HG03457 (cell line): ENCODE results near the gene TERC.
"Not testable (repeated sequence)": the region's sequence is repeated elsewhere in the genome, so short reads cannot be mapped to it uniquely, and the experiment has no call there.

Experiments
- ATAC-seq: cut with Tn5 transposase; IDR thresholded peaks from one replicate; pipeline ENCODE4 v1.9.1; 2021; ENCODE audit warnings: moderate number of reproducible peaks; ENCODE audit not compliant: unreplicated experiment

The TERC gene

DNA sequence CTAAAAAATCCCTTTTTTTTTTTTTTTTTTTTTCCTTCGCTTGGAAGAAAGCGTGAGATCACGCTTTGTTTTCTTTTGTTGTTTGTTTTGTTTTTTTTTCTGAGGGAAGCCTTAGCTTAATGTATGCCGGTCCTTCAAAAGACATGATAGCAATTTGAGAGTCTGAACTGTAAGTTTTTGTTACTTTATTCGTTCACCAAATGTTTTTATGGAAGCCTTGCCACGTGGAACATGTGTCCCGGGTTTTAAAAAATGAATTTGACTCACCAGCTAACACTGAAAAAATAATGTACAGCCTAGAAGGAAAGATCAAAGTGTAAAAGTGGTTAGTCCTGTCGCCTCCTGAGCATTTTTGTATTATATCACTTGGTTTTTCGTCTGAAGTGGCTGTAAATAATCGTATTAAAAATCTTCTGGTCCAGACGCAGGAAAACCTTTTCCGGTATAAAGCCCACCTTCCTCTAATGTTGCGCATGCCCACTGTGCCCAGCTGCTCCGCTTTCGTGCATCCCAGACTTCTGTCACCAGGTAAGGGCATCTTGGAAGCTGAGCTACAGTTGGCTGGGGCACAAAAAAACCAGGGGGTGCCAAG lies 7.5 kb upstream of the TERC start:
- peak; percentile 19 for ATAC-seq

DNA sequence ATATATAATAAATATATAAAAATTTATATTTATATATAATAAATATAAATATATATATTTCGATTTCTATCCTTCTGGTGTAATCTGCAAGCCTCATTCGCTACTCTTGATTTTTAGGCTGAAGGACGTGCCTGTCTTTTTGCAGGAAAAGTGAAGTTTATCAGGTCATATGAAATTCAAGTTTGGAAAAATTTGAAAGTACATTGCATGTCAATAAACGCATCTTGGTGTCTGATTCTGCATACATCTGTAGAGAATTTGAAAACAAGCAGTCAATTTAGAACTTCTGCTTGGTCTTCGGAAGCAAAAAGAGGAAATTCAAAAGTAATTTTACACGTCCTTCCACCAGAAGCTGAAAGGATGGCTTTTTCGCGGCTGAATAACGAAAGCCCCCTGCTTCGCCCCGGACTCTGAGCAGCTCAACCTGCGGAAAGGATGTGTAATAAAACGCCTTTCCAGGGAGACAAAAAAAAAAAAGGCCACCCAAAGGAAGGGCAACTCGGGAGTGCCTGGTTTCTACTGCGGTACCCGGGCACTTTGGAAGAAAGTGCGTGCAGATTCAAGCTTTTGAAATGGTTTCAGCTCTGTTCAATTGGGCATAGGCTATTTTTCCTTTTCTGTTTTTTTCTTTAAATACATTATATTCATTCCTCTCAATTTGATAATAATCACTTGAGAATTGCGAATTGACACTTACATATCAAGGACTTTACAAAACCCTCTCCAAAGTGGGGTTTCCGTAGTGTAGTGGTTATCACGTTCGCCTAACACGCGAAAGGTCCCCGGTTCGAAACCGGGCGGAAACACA lies 6.8 kb upstream of the TERC start:
- ATAC-seq, result no peak

DNA sequence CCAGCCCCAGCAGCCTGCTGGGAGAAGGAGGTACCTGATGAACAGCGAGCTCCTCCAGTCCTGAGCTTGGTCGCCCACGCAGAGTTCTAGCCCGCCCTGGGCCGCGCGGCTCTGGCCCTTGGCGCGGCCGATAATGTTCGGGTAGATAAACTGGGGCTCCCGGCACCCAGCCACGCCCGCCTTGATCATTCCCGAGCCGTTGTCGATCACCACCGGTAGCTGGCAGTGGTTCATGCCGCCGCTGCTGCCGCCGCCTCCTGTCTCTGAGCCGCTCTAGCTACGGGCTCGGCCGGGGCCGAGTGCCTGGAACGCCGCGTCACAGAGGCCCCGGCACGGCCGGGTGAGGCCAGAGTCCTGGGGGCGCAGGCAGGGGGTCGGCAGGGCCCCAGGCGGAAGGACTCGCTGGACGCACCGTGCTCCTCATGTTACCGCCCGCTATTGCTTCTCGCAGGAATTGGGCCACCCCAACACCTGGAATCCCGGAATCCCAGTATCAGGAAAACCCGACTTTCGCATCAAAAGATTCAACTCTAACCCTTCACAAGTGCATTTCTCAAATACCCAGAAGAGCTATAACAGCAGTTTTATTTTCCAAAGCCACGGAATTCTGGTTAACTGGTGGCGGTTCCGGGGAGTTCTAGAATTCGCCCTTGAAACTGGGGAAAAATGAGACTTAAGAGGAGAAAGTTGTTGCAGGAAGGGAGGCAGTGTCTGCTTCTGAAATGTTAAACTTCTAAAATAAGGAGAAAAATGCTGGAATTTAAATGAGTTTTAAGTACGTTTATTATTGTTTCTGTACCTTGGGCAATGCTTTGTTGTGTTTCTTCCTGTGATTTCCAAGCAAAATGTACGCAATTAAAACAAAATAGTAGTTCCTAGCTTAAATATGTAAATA lies 4.7 kb upstream of the TERC start, which contains the start of gene ACTRT3:
ACTRT3 (minus strand) TSS at position 275 of the 895 bp plus-strand sequence; CDS start at position 234, 41 bp downstream.
- peak; percentile 25 for ATAC-seq

DNA sequence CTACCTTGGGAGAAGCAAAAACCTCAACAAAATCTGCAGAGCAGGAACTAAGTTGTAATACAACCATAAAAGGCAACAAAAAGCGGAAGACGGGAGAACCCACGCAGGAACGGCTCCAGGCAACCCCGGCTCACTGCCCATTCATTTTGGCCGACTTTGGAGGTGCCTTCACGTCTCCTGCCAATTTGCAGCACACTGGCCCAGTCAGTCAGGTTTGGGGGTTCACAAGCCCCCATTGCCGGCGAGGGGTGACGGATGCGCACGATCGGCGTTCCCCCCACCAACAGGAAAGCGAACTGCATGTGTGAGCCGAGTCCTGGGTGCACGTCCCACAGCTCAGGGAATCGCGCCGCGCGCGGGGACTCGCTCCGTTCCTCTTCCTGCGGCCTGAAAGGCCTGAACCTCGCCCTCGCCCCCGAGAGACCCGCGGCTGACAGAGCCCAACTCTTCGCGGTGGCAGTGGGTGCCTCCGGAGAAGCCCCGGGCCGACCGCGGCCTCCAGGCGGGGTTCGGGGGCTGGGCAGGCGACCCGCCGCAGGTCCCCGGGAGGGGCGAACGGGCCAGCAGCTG lies 463 bp downstream of the TERC start:
- peak; percentile 37 for ATAC-seq

DNA sequence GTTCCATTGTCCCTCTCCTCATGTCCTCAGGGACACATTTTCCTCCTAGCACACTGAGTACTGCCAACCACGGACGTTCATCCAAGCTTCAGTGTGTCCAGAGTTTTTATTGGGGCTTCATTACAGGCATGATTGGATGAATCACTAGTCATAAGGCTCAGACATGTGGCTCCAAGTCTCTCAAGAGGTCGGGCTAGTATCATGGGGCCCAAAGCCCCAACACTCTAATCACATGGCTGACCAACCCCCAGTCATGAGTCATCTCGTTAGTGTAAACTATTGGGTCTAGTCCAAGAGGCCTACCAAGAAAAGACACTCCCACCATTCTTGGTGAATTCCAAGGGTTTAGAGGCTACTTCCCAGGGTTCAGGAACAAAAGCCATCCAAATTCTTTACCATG lies 4.4 kb downstream of the TERC start:
- no peak for ATAC-seq

DNA sequence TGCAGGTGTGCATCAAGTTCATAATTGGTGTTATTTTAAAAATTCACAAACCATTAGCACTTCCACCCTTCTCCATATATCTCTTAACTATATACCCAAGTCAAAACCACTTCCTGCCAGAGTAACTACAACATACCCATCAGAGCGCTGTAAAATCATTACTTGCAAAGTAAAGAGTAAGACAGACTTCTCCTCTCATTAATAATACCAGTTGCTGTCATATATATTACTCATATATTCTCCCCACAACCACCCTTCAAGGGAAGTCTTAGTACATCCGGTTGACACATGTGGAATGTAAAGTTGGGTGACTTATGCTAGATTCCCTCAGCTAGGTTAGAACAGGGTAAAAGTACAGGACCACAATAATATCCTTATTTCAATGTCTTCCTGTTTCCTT lies 5.6 kb downstream of the TERC start:
- peak; percentile 44 for ATAC-seq

DNA sequence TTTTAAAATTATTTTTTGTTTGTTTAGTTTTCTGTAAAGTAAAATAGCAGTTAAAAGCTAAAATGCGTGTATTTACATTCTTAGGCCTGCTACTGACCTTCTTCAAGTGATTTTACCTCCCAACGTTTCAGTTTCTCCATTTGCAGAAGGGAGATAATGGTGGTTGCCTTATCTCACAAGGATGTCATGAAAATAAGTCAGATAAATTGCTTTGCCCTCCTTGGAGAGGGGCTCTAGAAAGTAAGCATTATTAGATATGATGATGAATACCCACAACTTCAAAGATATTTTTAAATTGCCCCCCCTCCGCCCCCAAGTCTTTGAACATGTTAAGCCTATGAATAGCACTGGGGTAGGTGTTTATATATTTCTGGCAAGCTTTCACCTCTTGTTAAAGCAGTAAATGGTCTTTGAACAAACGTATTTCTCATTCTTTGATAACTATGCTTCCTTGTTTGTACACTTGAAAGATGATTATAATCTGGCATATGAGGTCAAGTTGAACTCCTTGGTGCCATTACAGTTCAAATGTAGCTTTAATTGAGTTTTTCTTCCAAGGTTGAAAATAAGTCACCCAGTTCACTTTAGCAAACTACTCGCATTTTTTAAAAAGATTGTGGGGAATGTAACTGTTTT lies 6.4 kb downstream of the TERC start:
- no peak for ATAC-seq

DNA sequence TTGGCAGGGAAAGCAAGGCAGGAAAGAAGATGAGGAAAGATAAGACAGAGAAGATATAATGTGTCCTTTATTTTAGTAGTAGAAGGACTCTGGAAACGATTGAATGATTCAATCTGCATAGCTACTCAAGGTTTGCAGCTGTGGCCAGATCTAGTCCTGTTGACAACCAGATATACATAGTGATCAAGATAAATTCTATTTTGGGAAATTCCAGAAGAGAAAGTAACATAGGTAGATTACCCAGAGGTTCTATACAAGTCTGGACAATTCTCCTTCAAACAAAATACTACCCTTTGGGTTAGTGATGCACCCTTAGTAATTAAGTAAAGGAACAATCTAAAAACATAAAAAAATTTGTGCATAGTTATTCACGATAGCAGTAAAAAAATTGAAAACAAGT lies 9.4 kb downstream of the TERC start:
- no peak for ATAC-seq

DNA sequence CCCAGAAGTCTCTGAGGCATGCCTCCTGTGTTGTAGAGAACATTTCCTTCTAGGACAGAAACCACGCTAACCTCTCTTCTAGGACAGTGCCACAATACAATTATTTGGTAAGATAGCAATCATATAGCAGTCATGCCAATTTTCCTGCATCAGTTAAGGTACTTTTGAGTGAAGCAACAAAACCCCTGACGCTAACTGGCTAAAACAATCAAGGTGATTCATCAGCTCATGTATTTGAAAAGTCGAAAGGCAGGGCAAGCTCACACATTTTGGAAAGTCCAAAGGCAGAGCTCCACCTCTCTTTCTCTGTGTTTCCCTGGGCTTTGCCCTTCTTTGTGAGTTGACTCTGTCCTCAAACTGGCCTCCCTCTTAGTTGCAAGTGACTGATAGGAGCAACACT lies 10.1 kb downstream of the TERC start:
- no peak for ATAC-seq

DNA sequence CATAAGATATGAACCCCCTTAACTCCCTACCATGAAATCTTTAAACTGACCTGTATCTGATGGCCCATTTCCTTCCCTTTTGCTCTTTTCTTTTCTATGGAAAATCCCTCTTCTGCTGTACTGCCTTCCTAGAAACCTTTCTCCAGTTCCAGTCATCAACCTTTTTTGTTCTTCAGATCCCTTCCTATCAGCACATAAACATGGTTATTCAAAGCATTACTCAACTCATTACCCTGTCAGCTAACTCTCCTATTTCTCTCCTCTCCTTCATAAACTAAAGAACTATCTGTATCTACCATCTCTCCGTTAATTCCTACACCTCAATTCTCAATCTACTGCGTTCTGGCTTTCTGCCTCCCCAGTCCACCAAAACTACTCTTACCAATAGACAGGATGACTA lies 13.0 kb downstream of the TERC start:
- ATAC-seq, result no peak

DNA sequence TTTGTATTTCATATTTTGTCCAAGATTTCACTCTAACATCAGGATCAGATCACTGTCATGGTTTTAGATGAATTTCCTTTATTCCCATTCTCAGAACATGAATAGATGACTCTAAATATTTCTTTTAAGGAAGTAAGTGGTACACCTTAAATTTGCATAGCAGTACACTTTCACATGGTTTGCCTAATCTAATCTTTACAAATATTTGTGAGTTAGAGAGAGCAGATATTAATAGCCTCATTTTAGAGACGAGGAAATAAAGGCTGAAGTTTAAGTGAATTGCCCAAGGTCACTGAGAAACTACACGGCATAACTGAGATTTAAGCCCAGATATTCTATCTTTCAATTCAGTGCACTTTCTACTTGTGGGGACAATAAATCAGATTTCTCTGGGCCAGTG lies 14.2 kb downstream of the TERC start:
- no peak for ATAC-seq

DNA sequence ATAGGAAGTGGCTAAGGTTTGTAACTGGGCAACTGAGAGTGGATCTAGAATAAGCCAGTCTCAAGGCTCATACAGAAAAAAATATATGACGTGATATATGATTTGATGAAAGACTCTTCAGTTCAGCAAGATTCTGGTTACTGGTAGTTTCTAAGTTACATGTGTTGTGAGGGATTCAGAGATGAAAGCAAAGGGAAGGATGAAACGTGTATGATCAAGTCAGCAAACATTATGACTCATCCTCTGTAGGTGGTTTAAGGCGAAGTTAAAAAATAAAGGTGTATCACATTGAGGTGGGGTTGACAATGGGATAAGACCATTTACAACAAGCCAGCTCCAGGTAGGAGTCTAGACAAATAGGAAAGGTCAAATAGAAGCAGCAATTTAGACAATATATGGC lies 16.2 kb downstream of the TERC start:
- ATAC-seq, result no peak

DNA sequence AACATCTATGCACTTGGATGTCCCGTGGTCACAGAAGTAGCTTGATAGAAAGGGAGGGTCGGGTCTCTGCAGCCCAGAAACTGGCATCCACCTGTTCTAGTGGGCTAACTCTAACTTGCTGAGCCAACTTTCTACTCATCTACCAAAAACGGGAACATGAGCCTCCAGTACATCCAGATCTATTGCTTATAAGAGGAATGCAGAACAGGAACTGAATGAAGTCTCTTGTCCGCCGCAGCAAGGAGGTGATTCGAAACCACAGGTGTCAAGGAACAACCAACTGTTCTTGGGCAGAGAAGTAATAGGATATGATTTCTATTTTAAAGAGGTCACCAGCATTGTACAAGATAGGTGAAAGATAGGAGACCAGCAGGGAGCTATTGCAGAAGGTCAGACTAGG lies 17.9 kb downstream of the TERC start:
- ATAC-seq, result no peak

DNA sequence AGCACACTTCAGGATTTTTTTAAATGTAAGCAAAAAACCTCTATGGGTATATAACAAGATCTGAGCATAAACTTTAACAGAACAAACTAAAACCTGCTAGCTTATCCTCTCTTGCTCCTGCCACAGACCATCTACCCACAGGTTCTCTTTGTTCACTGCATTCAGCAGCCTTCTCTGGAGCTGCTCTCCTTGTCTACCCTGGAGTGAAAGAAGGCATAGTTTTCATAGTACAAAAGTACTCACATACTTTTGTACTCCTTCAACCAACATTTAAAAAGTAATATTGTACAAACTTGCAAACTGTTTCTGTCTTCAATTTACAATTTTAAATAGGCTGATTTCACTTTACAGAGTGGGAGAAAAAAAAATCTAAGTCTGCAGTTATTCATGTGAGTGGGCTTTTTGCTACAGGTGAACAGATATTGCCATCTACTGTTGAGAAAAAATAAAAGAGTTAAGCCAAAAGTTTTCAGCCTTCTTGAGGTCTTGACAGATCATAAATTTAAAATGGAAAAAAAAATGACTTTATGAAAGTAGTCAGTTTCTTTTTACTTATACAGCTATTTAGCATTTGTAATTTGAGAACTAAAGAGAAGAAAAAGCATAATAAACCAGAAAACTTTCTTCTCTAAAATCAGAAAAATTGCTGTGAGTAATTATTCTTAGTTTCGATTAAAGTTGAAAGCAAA lies 20.4 kb downstream of the TERC start:
- no peak for ATAC-seq

DNA sequence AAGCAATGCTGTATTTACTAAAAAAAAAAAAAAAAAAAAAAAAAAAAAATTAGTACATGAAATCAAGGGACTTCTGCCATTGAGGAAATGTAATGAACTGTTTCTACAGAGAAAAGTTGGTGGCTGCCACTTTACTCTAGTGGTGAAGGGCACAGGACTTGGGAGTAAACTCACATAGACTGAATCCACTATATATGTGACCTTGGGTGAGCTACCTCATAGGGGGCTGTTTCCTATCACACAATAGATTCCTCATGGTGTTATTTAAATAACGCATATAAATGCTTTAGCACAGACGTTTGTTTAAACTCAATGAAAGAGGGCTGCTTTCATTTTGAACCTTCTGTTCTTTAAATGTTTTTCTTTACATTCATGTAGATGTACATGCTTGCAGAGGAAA lies 25.8 kb downstream of the TERC start:
- no peak for ATAC-seq

DNA sequence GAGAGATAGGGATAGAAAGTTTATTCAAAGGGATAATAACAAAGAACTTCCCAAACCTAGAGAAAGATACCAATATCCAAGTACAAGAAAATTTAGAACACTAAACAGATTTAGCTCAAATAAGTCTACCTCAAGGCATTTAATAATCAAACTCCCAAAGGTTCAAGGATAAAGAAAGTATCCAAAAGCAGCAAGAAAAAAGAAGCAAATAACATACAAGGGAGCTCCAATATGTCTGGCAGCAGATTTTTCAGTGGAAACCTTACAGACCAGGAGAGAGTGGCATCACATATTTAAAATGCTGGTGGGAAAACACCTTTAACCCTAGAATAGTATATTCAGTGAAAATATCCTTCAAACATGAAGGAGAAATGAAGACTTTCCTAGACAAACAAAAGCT lies 33.0 kb downstream of the TERC start:
- not testable (repeated sequence) for ATAC-seq

DNA sequence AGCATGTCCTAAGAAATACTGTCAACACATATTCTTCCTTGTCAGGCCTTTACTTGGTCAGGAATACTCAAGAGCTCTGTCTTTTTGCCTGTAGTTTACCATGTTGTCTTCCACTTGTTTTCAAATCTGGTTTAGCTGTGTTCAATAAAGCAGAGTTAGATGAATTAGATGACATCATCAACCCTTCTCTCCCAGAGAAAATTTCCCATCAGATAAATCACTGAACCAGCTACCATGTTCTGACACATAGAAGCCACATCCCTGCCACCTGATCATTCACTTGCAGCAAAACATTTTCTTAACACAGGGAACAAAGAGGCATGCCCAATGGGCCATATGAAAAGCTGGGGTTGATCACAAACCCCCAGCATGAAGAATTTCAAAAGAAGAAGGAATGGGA lies 42.1 kb downstream of the TERC start:
- ATAC-seq, result no peak

DNA sequence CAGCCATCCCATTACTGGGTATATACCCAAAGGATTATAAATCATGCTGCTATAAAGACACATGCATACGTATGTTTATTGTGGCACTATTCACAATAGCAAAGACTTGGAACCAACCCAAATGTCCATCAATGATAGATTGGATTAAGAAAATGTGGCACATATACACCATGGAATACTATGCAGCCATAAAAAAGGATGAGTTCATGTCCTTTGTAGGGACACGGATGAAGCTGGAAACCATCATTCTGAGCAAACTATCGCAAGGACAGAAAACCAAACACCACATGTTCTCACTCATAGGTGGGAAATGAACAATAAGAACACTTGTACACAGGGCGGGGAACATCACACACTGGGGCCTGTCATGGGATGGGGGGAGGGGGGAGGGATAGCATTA lies 46.4 kb downstream of the TERC start:
- not testable (repeated sequence) for ATAC-seq
